NK-92 (cell line): ENCODE measurements around the gene CFAP77.

Source experiments
- DNase-seq: peaks from one replicate; lab custom pipeline; 2025; ENCODE audit not compliant: unreplicated experiment; lab: John Stamatoyannopoulos, UW

CFAP77 gene

DNA sequence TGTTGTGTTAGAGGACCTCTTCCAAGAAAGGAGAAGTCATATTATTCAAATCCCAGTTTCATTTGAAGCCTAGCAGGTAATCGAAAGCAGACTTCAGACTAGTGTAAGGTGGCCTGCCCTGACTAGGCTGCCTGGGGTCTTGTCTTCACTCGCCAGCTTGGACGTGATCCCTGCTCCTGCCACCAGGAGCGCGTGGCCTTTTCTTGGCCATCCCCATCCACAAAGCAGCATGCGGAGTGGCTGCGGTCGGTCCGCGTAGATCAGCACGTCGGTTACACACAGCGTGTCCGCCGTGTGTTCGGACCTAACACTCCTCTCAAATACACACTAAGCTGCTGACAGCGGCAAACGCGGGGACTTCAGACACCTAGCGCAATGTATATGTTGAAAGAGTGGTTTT lies 37.3 kb downstream of the CFAP77 start:
- no peak for DNase-seq

DNA sequence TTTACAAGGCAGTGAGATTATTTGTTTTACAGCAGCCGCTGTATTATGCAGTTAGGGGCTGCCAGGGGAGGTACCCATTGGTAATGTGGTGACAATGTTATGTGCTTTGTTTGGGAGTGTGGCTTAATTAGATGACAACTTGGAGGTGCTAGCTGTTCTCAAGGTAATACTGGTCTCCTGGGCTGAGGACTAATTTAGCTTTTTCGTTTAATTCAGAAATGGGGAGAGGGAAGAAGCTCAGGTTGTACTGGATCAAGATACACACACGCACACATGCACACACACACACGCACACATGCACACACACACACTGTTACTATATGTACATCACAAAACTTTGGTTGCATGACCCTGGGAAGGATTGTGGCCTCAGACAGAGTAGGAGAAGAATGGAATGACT lies 37.9 kb downstream of the CFAP77 start:
- no peak for DNase-seq

DNA sequence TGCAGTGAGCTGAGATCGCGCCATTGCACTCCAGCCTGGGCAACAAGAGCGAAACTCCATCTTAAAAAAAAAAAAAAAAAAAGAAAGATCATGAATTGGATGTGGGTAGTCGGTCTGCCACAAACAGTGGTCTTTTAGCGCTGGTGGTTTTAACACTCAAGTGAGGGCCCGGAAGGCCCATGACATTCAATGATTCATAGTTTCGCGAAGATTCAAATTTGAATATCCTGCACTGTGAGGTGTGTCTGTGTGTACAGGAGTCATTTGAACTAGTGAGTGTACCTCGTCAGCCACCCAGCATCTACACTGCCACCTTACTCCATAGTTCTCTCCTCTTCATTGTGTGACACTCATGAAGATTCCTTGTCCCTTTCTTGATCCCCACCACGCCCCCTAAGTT lies 41.3 kb downstream of the CFAP77 start:
- no peak for DNase-seq

DNA sequence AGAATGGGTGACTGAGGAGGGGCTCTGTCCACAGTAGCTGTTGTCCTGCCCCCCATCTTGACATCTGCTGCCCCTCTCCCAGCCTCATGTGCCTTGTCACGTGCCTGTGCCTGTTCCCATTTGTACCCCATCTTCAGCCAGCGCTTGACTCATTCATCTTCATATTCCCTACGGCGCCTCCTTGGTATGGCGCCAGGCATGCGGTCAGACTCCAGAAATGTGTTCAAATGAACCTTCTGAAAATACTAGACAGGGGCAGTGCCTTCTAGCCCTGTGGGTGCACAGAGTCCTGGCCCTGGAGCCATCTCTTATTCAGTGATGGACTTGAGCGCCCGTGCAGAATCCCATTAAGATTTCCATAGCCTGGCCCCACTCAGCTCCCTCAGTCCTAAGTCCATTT lies 46.2 kb downstream of the CFAP77 start:
- no peak for DNase-seq

DNA sequence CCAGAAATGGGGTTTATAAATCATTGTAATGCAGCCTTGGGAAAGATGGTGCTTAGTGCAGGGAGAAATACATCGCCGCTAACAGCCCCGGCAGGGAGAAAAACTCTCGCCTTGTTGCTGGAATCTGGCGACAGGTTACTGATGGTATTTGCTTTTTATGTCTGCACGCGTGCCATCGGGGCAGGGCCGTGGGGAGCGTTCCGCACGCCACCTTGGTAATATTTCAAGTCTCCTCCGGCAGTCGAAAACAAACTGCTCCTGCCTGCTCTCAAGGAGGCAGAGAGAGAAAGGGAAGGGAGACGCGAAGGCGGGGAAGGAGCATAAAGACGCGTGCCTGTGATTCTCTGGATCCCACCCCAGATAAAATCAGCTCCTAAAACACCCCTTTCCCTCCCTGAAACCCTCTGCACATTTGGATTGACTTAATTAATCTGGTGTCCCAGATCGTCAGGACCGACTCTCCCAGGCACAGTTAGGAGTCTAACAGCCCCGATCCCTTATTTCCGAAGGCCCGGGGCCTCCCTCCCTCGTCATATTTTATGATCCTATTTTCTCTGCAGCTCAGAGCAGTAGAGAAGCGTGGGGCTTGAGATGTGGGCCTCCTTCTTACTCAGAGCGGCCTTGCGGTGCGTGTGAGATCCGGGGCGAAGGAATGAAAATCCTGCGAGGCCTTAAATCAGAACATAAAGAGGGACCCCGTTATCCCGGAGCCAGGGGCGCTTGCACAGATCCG lies 47.7 kb downstream of the CFAP77 start:
- no peak for DNase-seq

DNA sequence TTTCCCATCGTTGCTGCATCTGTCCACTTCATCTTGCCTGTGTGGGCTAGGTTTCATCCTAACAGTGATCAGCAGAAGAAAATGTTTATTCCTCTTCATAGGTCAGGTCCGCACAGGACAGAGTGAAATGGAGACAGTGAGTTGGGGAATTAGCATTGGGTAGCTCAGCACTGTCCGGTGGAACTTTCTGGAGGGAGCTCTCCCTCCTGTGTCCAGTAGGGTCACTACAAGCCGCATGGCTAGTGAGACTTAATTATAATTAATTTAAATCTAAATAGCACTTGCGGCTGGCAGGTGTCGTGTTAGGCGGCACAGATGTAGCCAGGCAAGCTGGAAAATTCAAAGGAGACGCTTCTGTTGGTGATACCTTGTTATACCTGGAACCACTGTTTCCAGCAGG lies 48.4 kb downstream of the CFAP77 start:
- no peak for DNase-seq

DNA sequence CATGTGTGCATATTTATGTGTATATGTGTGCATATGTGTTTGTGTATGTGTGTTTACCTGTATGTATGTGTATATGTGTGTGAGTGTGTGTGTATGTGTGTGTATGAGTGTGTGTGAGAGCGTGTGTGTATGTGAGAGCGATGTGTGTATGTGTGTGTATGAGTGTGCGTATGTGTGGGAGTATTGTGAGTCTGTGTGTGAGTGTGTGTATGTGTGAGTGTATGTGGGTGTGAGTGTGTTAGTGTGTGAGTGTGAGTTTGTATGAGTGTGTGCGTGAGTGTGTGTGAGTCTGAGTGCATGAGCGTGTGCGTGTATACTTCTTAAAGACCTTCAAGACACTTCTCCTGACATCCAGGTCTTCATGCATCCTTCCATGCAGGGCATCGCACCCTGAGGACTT lies 49.6 kb downstream of the CFAP77 start:
- DNase-seq = no peak

DNA sequence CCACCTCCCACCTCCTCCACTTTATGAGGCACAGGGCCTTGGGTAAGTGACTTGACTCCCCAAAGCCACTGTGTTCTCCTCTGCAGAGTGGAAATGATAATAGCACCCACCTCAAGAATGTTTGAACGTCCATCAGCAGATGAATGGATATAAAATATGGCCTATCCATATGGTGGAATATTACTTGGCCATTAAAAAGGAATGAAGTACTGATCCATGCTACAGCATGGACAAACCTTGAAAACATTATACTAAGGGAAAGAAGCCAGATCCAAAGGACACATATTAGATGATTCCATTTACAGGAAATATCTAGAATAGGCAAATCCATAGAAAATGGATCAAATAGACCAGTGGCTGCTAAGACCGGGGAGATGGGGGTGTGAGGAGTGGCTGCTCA lies 50.2 kb downstream of the CFAP77 start:
- DNase-seq = no peak

DNA sequence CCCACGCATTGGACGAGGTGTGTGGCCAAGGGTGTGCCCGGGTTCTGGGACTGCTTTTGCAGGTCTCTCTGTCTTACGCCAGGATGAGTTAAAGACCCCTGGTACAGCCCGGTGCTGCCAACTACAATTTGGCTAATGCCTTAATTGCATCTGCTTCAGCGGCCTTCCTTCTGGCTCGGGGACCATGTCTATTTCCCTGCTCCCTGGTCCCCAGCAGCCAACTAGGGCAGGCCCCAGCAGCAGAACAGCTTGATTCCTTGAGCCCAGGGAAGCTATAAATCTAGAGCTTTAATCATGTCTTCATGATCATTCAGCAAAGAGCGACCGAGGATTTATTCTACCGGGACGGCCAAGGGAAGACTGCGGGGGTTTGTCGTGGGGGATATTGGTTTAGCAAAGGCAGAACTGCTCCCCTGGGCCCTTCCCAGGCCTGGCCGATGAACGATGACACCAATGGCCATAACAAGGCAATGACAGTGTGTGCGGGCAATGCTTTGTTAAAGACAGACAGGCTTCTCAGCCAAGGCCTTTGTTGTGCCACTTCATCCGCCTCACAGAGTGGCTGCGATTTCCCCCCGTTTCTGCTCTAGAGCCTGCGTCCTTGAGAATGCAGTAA lies 51.4 kb downstream of the CFAP77 start:
- no peak for DNase-seq

DNA sequence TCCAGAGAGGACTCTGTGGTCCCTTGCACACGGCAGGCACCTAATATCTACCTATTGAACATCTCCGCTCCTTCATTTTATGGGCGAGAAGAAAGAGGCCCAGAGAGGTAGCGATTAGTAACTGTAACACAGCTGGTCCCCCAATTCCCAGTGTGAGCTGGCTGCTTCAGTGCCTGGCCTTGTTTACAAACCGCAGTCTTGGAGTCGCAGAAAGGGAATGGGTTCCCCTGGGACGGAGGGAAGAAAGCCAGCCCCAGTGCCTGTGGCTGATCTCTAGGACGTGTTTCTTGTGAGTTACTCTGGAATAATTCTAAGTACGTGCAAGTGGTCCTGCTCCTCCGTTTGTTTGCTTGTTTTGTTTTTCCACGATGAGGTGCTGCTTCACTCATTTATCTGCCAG lies 52.0 kb downstream of the CFAP77 start:
- DNase-seq = no peak

DNA sequence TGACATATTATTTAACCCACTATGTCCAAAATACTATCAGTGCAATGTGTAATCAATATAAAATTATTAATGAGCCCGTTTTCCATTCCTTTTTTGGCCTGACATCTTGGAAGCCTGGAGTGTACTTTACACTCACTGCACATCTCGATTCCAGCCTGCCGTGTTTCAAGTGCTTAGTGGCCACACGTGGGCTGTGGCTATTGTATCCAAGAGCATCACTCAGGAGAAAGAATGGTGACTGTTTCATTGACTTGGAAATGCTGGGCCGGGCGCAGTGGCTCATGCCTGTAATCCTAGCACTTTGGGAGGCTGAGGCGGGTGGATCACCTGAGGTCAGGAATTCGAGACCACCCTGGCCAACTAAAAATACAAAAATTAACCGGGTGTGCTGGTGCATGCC lies 54.5 kb downstream of the CFAP77 start:
- no peak for DNase-seq

DNA sequence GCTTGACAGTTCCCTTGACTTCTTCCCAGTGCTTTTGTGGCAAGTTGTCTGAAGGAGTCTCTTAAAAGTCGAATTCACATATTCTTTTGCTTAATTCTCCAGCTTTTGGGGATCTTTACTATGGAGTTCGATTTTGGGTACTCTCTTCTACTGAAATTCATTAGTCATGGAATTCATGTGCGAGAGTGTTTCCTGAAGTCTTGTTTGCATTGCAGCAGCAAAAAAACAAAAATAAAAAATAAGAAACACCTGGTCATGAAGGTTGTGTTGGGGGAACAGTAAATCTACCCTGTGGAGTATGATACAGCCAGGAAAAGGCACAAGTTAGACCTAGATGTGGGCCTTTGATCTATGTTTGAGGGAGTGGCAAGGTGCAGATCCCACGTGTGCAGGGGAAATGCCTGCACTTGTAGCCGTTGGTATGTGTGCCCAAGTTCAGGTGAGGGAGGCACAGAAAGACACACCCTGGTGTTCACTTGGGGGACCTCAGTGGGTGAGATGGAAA lies 55.2 kb downstream of the CFAP77 start:
- no peak for DNase-seq

DNA sequence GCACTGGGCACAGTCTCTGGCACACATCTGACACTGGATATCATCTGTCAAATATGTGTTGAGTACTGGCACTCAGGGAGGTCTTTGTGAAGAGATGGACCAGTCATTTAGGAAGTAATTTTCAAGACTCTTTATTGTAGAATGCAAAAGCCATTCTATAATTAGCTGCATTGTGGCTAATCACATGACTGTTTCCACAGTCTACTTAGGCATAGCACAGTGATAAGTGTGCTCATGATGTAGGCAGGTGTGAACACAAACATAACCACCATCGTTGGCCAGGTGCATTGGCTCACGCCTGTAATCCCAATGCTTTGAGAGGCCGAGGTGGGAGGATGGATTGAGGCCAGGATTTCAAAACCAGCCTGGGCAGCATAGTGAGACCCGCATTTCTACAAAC lies 62.2 kb downstream of the CFAP77 start:
- no peak for DNase-seq

DNA sequence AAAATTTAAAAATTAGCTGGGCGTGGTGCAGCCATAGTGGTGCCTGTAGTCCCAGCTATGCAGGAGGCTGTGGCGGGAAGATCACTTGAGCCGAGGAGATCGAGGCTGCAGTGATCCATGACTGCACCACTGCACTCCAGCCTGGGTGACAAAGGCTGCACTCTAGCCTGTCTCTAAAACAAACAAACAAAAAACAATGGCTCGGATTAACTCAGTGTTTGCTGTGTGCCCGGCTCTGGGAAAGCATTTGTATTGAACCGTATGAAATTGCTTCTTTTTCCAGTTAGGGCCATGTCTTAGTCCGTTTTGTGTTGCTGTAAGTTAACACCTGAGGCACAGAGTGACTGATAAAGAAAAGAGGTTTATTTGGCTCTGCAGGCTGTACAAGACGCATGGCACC lies 62.6 kb downstream of the CFAP77 start:
- DNase-seq = no peak

DNA sequence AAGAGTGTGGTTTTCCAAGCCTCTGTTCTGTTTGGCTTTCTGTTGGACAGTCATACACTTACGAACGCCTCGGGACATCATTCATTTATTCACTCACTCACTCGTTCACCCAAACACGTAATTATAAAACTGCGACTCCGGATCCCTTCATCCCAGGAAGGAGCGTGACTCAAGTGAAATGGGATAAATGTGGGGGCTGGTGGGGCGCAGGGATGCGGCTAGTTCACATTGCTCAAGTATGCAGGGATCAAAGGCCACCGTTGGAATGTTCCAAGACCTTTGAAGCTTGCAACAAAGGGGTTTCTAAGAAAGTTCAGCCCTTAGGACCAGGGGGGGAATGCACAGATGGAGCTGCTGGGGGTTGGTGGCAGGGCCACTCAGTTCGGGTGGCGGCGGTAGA lies 64.2 kb downstream of the CFAP77 start:
- no peak for DNase-seq

DNA sequence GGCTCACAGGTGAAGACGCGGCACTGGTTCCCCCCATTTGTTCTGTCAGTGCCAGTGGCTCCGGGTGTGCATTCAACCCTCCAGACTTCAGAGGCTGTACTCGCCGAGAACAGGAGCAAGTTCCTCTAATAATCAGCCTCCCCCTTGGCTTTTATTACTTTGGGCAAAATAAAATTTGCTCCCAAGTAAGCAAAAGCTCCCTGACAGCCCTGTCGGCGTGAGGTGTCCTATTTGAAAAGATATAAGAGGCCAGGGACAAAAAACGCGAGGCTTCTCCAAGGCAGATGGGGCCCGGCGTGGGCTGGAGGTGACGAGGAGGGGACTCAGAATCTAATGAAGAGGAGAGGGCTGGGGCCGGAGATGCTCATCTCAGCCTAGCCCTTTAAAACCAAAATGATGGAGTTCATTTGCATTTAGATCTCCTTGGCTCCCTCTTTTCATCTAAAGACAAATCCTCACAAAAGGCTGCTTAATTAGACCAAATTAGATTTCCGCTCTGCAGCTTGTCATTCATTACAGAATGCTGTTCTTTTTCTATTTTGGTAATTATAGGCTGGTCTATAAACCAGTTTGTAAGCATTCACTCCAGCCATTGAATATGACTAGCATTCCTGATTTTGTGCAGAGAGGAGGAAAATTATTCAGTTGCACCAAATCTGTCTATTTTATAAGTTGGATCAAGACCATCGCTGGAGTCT lies 68.5 kb downstream of the CFAP77 start:
- DNase-seq = no peak

DNA sequence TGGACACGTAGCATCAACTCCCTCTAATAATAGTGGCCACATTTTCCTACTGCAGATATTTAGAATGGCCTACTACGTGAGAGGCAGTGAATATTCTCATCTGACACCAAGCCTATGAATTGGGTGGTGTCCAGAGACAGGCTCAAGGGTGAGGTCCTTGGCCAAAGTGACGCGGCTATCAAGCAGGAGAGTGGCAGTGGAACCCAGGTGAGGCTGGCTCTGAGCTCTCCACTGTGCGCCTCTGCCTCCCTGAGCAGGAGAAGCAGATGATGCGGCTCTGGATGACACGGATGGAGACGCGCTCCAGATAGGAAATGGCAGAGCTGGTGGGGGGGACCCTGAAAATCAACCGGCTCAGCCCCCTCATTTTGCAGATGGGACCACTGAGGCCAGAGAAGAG lies 69.7 kb downstream of the CFAP77 start:
- DNase-seq = no peak

DNA sequence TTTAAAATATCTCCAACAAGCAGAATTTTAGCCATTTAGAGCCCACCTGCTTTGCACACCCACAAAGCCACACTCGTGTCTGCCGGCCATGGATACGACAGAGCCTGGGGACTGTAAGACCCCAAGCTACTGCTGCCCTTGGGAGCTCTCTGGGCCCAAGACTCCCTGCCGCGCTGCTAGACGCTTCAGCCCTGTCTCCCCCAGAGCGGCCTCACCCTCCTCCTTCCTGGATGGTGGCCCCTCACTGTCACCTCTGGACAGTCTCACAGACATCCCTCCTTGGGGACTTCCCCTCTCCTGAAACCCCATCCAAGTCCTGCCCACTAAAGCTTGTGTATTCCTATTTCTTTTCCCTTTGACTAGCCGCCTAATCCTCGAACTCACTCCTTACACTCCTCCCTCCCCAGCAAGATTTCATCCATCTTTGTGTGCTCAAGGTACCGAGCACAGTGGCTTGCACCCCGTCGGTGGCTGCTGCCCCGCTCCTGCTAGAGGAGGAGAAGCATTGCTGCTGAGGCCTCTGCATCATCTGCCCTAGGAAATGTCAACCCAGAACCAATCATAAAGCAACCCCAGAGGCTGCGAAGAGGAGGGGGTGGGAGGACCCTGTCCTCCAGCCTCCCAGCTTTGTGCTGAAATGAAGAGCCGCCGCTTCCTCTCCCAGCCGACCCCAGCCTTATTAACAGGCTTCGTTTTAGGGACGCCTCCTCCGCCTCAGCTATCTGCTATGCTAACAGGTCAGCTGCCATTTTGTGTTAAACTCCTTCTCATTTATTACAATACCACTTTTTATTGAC lies 71.2 kb downstream of the CFAP77 start:
- no peak for DNase-seq

DNA sequence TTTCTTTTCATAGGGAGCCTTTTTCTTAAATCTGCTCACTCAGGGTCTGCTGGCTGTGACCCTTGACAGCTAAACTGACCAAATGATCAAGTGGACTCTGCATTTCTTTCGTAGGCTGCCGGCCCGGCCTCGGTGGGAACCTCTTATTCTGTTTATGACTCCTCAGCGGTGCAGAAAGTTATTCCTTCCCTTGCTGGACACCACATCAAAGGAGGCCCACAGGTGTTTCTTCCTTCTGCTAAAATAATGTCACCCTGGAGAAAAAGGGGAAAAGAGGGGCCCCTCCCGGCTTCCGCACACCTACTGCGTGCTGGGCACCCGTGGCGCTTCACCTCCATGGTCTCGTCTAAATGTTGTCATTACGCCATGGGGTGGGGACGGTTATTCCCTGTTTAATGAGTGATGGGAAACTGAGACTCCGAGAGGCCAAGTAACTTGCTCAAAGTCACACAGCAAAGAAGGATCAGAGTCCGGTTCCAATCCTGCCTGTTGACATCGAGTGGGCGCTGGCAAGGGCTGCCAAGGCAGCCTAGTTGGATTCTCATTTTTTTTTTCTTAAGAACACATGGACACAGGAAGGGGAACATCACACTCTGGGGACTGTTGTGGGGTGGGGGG lies 72.3 kb downstream of the CFAP77 start:
- DNase-seq = no peak

DNA sequence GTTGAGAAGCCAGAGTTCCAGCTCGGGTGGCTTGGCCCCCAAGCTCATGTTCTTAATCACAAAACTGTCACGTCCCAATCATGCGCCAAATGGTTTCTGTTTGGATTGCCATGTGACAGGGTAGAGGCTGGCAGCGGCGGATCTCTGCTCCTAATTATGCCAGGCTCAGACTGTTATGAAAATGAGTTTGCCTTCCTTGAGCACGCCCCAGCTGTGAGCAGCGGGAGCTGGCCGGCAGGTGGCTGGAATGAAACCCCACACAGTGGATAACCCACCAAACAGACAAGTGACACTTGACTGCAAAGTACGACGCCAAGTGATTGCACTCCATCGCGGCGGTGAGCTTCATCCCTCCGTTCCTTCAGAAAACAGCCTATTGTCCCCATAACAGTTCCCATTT lies 75.4 kb downstream of the CFAP77 start:
- no peak for DNase-seq

DNA sequence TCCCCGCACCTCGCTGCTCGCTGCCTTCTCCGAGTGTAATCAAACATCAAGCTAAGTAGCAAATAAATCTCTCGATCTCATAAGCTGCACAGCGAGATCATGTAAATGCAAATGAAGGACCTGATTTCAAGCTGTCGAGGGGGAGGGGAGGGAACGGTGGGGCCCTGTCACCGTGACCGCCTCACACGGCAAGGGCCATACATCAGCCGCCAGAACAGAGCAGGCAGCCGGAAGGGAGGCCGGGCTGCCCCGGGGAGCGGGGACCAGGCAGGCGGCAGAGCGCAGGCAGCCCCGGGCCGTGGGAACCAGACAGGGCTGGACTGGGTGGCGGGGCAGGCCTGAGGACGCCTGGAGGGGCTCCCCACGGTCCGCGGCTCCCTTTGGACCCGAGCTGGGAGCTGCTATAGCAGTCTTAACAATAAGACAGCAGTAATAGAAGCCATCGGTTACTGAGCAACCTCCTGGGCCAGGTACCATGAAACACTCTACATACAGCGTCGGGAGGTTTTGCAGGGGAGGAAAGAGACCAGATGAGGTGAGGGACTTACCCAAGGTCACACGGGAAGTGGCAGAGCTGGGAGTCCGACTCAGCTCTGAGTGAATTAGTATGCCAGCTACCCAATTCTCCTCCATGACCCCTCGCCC lies 76.8 kb downstream of the CFAP77 start:
- no peak for DNase-seq
